NB4 (cell line): Measurements from ENCODE around the gene METTL22.

Experiments used
- CTCF ChIP-seq: IDR thresholded peaks from one replicate; pipeline ENCODE4 v1.5.1; 2012; ENCODE audit warnings: low read depth, low read length
- MAX ChIP-seq: IDR thresholded peaks from 2 replicates; pipeline ENCODE4 v1.6.1; 2011; ENCODE audit warnings: low read depth, low read length
- MYC ChIP-seq: IDR thresholded peaks from 2 replicates; pipeline ENCODE4 v1.6.1; 2011; ENCODE audit warnings: low read depth, low read length
- POLR2A ChIP-seq: IDR thresholded peaks from 2 replicates; pipeline ENCODE4 v1.6.1; 2011; ENCODE audit warnings: mild to moderate bottlenecking; ENCODE audit not compliant: insufficient read length; ENCODE audit errors: extremely low read depth

GRCh38 chr16:8589057-8589899 lies 32.2 kb upstream of the METTL22 start:
- no peak for TF ChIP-seq CTCF
- TF ChIP-seq POLR2A, result no peak
- TF ChIP-seq MAX, result no peak
- no peak for TF ChIP-seq MYC
